ENCODE data around the gene ZNF629.

DNA sequence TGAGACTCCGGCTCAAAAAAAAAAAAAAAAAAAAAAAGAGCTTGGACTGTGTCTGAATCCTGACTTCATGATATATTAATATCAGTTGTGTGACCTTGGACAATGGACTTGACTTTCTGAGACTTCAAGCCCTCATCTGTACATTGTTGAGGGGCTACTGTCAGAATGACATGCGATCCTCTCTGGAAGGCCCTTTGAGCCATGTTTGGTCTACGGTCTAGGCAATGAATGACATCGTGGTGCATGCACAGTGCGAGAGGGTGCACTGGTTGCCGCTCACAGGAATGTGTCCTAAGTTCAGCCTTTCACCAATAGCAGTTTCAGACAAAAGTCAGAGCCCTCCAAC, 43.0 kb upstream of the ZNF629 start:
- TF ChIP-seq TARDBP (IDR thresholded peaks at IDR 0.05) = no peak
- TF ChIP-seq ELF4 (IDR thresholded peaks at IDR 0.05) = no peak
- no peak for TF ChIP-seq FOXM1 (IDR thresholded peaks at IDR 0.05; ENCODE audit: borderline replicate concordance)
- no peak for TF ChIP-seq HDGF (IDR thresholded peaks at IDR 0.05; ENCODE audit: borderline replicate concordance)
- TF ChIP-seq FOXK2 (IDR thresholded peaks at IDR 0.05) = no peak

Data from HEK293T (cell line).